HK-2 (cell line): ENCODE data around the gene SULT1B1.

Experiments
- DNase-seq: peaks from one replicate; pipeline ENCODE4 v3.0.0-alpha.2; 2018; ENCODE audit not compliant: unreplicated experiment

SULT1B1 gene

GRCh38 chr4:69749771-69750170 lies 10.6 kb downstream of the SULT1B1 start:
- no peak for DNase-seq

- DNase-seq: no peak
Observed at GRCh38 chr4:69748173-69748572, 12.2 kb downstream of the SULT1B1 start.

GRCh38 chr4:69744157-69744478 lies 16.3 kb downstream of the SULT1B1 start:
- DNase-seq: no peak

GRCh38 chr4:69743476-69744156 lies 16.8 kb downstream of the SULT1B1 start:
- no peak for DNase-seq

GRCh38 chr4:69742596-69742995 lies 17.8 kb downstream of the SULT1B1 start:
- DNase-seq: no peak

- DNase-seq: no peak
Observed at GRCh38 chr4:69738872-69739271, 21.5 kb downstream of the SULT1B1 start.

- DNase-seq: no peak
Observed at GRCh38 chr4:69735119-69735518, 25.3 kb downstream of the SULT1B1 start.

GRCh38 chr4:69731847-69732246 lies 28.6 kb downstream of the SULT1B1 start:
- DNase-seq: no peak

GRCh38 chr4:69731241-69731640 lies 29.2 kb downstream of the SULT1B1 start:
- no peak for DNase-seq

GRCh38 chr4:69730002-69730401 lies 30.4 kb downstream of the SULT1B1 start:
- DNase-seq: no peak

GRCh38 chr4:69727926-69728325 lies 32.5 kb downstream of the SULT1B1 start:
- DNase-seq: no peak

GRCh38 chr4:69727426-69727825 lies 33.0 kb downstream of the SULT1B1 start:
- DNase-seq: no peak

- DNase-seq: no peak
Observed at GRCh38 chr4:69726971-69727370, 33.4 kb downstream of the SULT1B1 start.

- DNase-seq: no peak
Observed at GRCh38 chr4:69718396-69719271, 41.8 kb downstream of the SULT1B1 start.

GRCh38 chr4:69717778-69718177 lies 42.6 kb downstream of the SULT1B1 start:
- DNase-seq: no peak

GRCh38 chr4:69716654-69717053 lies 43.8 kb downstream of the SULT1B1 start:
- no peak for DNase-seq

GRCh38 chr4:69714086-69714485 lies 46.3 kb downstream of the SULT1B1 start:
- no peak for DNase-seq

- DNase-seq: no peak
Observed at GRCh38 chr4:69713593-69713992, 46.8 kb downstream of the SULT1B1 start.

GRCh38 chr4:69710580-69710979 lies 49.8 kb downstream of the SULT1B1 start:
- DNase-seq: no peak

- DNase-seq: no peak
Observed at GRCh38 chr4:69708211-69708610, 52.2 kb downstream of the SULT1B1 start.

GRCh38 chr4:69707807-69708206 lies 52.6 kb downstream of the SULT1B1 start:
- DNase-seq: no peak

GRCh38 chr4:69702201-69702600 lies 58.2 kb downstream of the SULT1B1 start:
- DNase-seq: no peak

- DNase-seq: no peak
Observed at GRCh38 chr4:69701696-69702095, 58.7 kb downstream of the SULT1B1 start.
